BE2C (cell line): ENCODE results near the gene EPB41L3.

Source experiments
- DNase-seq: peaks from one replicate; pipeline ENCODE4 v3.0.0-alpha.2; 2020
- H3K27me3 ChIP-seq: fragments of 250-450 bp; sonication (Bioruptor Pico); 2 replicates; pipeline ENCODE4 v1.5.1; 2020; ENCODE audit warnings: mild to moderate bottlenecking
- H3K36me3 ChIP-seq: fragments of 250-450 bp; sonication (Bioruptor Pico); 2 replicates; pipeline ENCODE4 v1.5.1; 2020; ENCODE audit warnings: mild to moderate bottlenecking
- H3K4me1 ChIP-seq: fragments of 250-450 bp; sonication (Bioruptor Pico); 2 replicates; pipeline ENCODE4 v1.5.1; 2020
- H3K4me3 ChIP-seq: 2 replicates; pipeline ENCODE4 v1.5.1; 2011; ENCODE audit warnings: low read depth, low read length
- H3K9me3 ChIP-seq: fragments of 250-450 bp; sonication (Bioruptor Pico); 2 replicates; pipeline ENCODE4 v1.5.1; 2020
- TF ChIP-seq, protein P1 (sequence below): IDR thresholded peaks from 2 replicates; pipeline ENCODE4 v1.5.1; 2012; ENCODE audit warnings: mild to moderate bottlenecking, low read depth, low read length

The EPB41L3 gene

DNA sequence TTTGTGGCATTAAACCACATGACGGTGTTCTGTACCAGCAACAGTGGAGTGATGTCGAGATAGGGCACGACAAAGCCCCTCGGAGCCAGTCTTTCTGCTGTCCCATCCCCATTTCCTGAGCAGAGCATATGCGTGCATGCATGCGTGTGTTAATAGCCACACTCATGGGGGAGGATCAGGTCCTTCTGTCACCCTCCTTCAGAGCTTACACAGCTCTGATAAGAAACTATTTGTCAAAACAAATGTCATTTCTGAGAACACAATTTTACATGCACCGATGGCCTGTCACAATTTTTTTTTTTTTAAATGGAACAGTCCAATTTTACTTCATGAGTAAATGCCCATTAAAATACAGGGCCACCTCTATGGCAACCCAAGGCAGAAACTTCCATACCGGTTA, 152.4 kb downstream of the EPB41L3 start:
- TF ChIP-seq, protein P1, sequence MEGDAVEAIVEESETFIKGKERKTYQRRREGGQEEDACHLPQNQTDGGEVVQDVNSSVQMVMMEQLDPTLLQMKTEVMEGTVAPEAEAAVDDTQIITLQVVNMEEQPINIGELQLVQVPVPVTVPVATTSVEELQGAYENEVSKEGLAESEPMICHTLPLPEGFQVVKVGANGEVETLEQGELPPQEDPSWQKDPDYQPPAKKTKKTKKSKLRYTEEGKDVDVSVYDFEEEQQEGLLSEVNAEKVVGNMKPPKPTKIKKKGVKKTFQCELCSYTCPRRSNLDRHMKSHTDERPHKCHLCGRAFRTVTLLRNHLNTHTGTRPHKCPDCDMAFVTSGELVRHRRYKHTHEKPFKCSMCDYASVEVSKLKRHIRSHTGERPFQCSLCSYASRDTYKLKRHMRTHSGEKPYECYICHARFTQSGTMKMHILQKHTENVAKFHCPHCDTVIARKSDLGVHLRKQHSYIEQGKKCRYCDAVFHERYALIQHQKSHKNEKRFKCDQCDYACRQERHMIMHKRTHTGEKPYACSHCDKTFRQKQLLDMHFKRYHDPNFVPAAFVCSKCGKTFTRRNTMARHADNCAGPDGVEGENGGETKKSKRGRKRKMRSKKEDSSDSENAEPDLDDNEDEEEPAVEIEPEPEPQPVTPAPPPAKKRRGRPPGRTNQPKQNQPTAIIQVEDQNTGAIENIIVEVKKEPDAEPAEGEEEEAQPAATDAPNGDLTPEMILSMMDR, result no peak
- H3K27me3 ChIP-seq, result no peaks in the 10 kb centered on the region
- H3K4me1 ChIP-seq, result no peaks in the 10 kb centered on the region
- DNase-seq, result no peak
- no peaks in the 10 kb centered on the region for H3K36me3 ChIP-seq
- H3K9me3 ChIP-seq, result no peaks in the 10 kb centered on the region
- H3K4me3 ChIP-seq, result no peak overlapping the region

DNA sequence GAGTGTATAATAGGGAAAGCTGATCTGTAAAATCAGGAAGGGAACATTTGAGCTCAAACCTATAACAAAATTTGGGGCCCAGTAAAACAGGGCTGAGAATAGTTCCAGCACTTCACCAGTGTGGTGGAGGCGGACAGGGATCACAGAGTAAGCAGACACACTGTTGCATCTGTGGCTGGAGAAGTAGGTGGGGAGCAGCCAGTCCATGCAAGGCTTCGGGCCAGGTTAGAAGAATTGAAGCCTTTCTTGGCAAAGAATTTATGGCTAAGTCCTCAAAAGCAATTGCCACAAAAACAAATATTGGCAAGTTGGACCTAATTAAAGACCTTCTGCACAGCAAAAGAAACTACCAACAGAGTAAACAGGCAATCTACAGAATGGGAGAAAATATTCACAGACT, 154.4 kb downstream of the EPB41L3 start:
- DNase-seq, result no peak
- TF ChIP-seq, protein P1, result no peak
- H3K36me3 ChIP-seq, result no peaks in the 10 kb centered on the region
- H3K9me3 ChIP-seq, result no peaks in the 10 kb centered on the region
- H3K27me3 ChIP-seq, result no peaks in the 10 kb centered on the region
- no peak overlapping the region for H3K4me3 ChIP-seq
- H3K4me1 ChIP-seq, result no peaks in the 10 kb centered on the region

DNA sequence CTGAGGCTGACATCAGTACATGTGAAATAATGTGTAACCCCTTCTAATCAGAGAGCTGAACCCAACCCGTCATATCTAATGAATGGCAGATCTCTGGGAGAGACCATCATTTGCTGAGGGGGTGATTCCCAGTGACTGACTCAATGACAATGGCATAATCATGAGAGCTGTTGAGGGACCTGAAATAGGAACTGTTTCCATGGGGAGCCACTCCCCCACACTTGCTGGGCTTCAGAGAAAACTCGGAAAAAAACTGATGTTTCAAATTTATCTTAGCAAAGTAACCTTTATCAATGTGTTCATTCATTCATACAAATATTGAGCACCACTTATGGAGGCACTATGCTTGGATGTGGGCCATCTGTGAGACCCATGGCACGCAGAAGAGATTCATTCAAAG, 154.9 kb downstream of the EPB41L3 start:
- Histone ChIP-seq H3K9me3 (no peaks in the 10 kb centered on the region), H3K4me3 (no peak overlapping the region), H3K36me3 (no peaks in the 10 kb centered on the region), H3K27me3 (no peaks in the 10 kb centered on the region), H3K4me1 (no peaks in the 10 kb centered on the region)
- DNase-seq, result no peak
- TF ChIP-seq, protein P1, result no peak

DNA sequence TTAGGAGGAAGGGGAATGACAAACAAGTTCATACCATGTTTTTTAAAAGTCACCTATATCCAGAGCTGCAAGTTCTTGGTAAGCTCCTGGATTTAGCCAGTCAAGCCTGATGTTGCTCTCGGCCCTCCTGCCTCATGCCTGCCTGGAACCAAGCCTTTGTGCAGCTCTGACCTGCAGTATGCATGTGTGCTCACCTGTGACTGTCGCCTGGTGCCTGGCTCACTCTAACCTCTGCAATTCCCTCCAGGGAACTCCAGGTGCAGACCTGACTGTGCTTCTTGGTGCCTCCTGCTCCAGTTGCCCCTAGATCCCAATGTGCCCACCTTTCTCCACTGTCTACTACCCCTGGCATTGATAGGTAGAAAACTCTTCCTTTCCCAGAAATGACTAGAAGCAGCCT, 163.2 kb downstream of the EPB41L3 start:
- TF ChIP-seq, protein P1, result no peak
- Histone ChIP-seq H3K36me3 (no peaks in the 10 kb centered on the region), H3K4me1 (no peaks in the 10 kb centered on the region), H3K9me3 (no peaks in the 10 kb centered on the region), H3K4me3 (no peak overlapping the region), H3K27me3 (no peaks in the 10 kb centered on the region)
- no peak for DNase-seq

DNA sequence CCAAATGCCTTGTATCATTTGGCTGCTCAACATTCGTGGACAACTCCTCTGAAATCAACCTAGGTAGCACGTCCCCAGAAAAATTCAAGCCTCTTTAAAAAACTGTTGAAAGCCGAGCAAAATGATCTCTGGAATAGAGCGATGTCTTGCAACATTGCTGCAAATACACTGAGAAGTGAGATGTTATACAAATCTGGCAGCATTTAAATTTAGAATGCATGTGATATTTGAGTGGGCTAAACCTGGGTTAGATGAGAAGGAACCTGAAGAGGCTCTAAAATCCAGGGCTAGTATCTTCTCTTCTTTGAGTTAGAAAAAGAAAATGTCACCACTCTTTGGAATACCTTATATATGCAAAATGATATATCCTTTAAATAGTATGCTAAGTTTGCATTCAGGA, 166.8 kb downstream of the EPB41L3 start:
- no peaks in the 10 kb centered on the region for H3K27me3 ChIP-seq
- H3K36me3 ChIP-seq, result no peaks in the 10 kb centered on the region
- no peak for DNase-seq
- no peak overlapping the region for H3K4me3 ChIP-seq
- no peaks in the 10 kb centered on the region for H3K4me1 ChIP-seq
- no peaks in the 10 kb centered on the region for H3K9me3 ChIP-seq
- TF ChIP-seq, protein P1, result no peak

DNA sequence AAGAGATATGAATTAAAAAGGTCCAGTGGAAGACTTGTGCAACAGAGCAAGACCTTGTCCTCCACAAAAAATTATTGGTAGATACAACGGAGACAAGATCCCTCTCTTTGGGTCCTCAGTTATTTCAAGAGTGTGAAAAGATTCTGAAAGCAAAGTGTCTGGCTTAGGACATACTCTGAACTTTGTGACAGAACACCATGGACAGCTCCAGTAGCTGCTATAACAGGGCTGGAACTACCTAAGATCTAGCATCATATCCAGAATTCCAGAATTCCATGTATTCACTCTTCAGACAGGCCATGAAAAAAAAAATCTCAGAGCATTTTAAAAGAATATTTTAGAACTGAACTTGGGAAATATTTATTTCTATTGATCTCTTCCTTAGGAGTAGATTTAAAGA, 173.5 kb downstream of the EPB41L3 start:
- Histone ChIP-seq H3K9me3 (no peaks in the 10 kb centered on the region), H3K4me1 (no peaks in the 10 kb centered on the region), H3K4me3 (no peak overlapping the region), H3K27me3 (no peaks in the 10 kb centered on the region), H3K36me3 (no peaks in the 10 kb centered on the region)
- no peak for DNase-seq
- TF ChIP-seq, protein P1, result no peak
